ENCODE results near the gene MAPRE2.

- TF ChIP-seq POLR2A (IDR thresholded peaks at IDR 0.05), result no peak
- TF ChIP-seq CTCF (IDR thresholded peaks at IDR 0.05 in 8 of 11, conservative IDR thresholded peaks at IDR 0.05 in 3 of 11), result no peak
- no peak for TF ChIP-seq POLR2AphosphoS5 (IDR thresholded peaks at IDR 0.05)
These were observed 22.9 kb downstream of the MAPRE2 start for GRCh38 chr18:35063875-35064690.
